Epidermal melanocyte (primary cell): ENCODE measurements around the gene CASP6.

Source experiments
- DNase-seq: peaks from one replicate; pipeline ENCODE4 v3.0.0; 2011; ENCODE audit warnings: low spot score; ENCODE audit not compliant: insufficient read length

CASP6 gene

DNA sequence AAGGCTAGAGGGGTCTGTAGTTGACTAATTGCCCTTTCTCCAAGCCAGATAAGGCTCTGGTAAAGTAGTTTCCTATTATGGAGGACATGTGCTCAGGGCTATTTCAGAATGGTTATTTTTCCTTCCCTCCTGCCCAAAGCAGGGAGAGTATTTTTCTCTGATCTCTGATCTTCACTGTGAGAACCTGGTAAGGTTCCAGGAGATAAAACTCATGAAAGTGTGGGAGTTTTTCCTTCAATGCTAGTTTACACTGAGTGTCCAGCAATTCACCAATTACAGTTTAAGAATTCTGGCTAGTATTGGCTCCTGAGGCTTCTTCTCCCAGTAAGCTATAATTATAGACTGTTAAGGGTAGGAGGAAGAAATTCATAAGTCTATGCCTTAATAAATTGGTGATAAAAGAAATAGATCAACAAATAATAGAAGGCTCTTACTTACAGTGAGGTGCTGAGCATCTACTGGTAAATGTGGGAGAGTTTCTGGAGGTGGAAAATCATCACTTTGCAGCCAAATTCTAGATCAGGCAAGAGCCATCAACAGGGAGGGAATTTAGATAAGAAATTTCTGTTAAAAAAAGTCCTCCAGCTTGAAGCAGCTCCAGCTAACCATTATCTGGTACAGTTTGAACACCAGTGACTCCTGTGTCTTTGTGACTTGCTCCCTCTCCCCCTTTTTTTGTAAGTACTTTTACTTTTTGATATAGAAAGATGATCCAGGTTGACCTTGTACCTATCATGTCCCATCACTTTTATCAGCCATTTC is 30.9 kb downstream of the CASP6 start:
- DNase-seq, result no peak

DNA sequence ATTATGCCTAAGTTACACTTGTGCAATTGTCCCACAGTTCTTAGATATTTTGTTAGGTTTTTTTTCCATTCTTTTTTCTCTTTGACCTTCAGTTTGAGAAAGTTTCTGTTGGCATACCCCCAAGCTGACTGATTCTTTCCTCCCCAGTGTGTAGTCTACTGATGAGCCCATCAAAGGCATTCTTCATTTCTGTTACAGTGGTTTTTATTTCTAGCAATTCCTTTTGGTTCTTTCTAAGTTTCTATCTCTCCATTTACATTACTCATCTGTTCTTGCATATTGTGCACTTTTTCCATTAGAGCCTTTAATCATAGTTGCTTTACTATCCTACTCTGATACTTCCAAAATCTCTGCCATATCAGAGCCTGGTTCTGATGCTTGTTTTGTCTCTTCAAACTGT is 31.9 kb downstream of the CASP6 start:
- DNase-seq, result no peak

DNA sequence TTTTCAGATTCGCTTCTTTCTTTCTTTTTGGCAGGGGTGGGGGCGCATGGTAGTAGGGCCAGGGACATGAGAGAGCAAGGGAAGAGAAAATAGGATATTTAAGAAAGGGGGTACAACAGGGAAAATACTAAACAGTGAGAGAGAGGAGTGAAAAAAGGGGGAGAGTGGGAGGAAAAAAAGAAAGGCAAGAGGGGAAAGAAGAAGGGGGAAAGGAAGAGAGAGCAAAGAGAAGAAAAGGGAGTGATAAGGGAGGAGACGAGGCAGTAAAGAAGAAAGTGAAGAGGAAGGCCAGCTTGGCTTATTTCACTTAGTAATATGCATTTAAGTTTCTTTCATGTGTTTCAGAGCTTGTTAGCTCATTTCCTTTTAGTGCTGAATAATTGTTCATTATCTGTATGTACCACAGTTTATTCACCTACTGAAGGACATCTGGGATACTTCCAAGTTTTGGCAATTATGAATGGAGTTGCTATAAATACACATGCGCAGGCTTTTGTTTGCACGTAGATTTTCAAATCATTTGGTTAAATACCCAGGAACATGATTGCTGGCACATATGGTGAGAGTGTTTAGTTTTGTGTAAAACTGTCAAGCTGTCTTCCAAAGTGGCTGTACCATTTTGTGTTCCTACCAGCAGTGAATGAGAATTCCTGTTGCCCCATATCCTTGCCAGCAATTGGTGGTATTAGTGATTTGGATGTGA is 37.3 kb downstream of the CASP6 start:
- DNase-seq, result no peak

DNA sequence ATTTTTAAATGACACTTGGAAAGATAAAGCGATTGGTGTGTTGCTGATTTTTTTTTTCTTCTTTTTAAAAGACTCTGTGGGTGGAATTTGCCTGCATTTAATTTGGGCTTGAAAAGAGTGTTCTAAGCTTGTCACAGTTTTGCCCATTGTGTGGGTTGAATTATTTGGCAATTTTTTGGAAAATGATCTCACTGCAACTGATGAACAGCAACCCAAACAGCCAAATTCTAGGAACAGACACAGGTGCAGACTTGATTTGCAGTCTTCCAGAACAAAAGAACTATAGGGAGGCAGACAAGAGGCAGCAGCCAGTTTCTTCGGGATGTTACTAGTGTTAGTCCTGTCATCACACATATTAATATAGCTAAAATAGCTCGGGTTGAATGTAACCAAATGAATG is 40.5 kb downstream of the CASP6 start:
- DNase-seq, result no peak

DNA sequence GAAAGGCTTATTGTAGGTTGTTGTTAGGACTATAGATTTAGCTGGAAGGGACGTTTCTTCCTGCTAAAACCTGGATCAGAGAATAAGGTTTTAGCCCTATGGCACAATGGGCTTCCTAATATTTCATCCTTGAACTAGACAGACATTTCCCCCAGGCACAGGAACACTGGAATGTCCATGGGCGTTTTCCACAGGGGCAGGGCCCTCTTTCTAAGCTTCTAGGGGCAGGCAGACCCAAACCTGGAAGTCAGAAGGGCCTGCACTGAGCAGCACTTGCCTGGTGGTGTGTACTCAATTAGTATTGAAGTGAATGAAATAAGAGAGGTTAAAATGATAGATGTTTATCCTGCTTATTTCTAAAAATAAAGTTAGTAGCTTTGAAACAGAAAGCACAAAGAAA is 41.1 kb downstream of the CASP6 start:
- no peak for DNase-seq

DNA sequence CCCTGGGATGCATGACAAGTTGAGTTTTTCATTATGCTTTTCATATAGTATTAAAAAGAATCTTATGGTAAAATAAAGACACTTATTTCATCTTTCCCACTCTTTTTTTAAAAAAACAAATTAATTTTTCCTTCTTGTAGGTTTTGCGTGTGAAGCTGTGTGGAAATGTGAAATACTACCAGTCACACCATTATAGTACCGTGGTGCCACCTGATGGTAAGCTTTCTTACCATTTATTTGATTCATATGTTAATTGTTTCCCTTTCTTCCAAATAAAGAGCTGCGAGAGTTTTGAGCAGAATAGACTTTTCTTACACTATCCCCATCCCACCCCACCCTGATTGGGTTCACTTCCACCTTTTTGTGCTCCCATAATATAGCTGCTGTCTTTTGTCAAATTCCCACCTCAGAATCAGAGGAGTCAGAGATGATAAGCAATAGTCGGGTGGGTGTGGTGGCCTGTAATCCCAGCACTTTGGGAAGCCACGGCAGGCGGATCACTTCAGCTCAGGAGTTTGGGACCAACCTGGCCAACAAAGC is 44.3 kb downstream of the CASP6 start:
- DNase-seq, result no peak

DNA sequence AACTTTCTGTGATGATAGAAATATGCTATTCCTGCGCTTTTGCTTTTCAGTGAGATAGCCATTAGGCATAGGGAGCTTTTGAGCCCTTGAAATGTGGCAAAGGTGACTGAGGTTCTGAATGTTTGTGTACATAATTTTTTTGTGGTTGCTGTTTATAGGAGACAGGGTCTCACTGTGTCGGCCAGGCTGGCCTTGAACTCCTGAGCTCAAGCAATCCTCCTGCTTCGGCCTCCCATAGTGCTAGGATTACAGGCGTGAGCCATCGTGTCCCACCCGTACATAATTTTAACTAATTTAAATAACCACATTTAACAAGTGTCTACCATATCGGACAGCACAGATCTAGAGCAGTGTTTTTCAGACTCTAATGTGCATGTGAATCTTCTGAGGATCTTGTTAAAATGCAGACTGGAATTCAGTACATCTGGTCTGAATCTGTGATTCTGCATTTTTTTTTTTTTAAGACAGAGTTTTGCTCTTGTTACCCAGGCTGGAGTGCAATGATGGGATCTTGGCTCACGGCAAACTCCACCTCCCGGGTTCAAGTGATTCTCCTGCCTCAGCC is 45.3 kb downstream of the CASP6 start:
- DNase-seq, result no peak

DNA sequence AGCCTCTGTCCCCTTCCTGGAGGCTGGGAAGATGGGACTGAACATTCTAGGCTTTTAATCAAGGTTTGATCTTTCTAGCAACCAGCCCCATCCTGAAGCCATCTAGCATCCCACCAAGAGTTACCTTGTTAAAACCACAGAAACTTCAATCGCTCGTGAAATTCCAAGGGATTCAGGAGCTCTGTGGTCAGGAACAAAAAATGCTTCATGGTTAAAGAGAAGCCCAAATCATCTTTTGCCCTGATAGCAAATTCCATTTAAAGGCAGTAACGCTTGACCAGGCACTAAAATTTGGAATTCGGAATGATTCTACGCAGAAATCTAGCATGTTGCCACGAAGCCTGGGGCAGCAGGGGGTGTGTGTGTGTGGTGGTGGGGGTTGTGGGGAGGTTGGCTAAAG is 47.8 kb downstream of the CASP6 start:
- DNase-seq, result no peak

DNA sequence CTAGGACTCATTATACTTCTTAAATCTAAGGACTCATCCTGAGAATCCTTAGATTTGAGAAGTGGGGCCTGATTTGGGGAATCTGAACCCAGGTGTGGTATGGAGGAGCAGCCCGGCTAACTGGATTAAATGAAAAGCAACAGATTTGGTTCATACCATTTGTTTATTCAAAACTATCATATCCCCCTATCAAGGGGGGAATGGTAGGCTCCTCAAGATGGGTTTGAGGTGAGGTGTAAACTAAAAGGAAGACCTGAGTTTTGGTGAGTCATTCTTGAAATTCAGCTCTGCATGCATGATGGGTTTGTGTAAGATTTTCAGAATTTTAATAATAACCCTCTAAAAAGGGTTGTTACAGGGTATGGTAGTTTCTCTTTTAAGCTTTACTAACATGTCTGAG is 53.4 kb downstream of the CASP6 start:
- DNase-seq, result no peak

DNA sequence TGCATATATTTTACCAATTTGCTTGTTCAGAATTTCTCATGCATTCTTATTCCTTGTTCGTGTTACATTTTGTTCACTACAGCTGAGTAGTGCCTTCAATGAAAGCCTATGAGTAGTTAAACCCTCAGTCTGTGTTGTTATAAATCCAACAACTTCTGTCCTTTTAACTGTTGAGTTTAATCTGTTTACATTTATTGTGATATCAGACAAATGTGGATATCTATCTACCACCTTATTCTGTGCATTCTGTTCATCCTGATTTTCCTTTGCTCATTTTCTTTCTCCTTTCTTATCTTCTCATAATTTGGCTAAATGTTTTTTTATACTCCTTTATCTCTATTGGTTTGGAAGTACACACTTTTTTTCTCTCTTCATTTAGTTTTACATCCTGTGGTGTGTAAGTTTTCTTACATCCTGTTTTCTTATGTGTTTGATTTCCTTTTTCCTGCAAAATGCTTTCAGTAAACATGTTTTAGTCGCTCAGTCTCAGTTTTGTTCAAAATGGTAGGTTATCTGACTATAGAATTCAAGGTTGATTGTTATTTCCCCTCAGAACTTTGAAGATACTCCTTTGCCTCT is 54.2 kb downstream of the CASP6 start:
- DNase-seq, result no peak

DNA sequence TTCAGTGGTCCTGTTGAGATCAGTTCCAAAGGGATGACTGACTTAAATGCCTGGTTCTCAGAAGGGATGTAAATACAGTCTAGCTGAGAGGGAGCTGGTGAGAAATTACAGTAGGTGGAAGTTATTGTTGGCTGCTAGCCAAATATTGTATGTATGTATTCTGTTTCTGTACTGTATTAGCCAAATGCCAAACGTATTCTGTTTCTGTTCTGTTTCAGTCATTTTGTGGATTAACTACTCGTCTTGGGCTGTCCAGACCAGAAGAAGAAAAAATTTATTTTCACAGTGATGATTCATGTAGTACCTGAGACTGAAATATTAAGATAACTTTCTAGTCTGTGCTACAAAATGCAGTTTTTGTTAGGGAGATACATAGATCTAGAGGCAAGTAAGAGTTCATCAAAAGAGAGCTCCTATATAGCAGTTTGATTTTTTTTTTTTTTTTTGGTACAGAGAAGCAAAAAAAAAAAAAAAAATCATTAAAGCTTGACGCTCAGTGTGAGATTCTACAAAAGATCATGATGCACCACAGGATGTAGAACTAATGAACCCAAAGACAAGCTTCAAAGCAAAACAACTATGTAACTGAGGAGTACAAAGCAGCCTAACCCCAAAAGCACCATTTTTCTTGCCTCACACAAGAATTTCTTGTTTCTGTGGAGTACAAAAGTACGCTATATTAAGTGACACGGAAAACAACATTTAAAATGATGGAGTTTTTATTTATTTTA is 54.8 kb downstream of the CASP6 start:
- no peak for DNase-seq

DNA sequence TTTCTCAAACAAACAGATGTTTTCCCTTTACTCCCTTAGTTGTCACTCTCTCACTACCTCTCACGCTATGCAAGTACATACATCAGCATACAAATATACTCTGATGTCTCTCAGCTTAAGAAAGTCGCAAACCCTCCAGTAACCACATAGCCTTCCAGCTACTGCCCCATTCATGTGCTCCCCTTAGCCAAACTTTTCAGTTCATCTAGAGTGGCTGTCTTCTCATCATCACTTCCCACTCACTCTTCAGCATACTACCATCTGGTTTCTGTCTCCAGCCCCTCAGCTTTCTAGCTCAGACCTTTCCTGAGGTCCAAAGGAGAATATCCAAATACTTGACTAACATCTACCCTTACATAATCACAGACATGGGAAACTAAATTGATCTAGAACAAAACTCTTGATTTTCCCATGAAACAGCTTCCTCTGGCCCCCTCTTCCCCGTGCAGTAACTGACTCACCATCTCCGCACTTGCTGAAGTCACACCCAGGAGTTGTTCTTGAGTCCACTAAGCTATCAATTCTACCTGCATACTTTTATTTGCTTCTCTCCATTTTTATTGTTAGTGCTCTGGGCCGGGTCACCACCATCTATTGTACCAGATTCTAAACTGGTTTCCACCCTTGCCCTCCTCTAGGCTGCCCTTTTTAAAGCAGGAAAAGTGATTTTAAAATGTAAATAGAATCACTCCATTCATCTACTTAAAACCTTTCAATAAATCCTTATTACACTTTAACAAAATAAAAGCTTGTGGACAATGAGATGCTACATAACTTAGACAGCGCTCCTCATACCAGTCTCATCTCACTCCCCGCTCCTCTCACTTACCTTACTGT is 57.2 kb downstream of the CASP6 start:
- DNase-seq, result no peak

DNA sequence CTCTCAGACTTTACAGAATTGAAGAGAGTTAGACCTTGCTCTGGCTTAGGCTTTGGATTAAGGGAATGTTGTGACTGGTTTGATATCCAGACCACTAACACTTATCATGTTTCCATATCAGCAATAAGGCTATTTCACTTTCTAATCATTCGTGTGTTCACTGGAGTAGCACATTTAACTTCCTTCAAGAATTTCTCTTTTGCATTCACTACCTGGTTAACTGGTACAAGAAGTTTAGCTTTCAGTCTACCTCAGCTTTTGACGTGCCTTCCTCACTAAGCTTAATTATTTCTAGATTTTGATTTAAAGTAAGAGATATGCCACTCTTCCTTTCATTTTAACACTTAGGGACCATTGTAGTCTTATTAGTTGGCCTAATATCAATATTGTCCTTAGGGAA is 62.6 kb downstream of the CASP6 start:
- DNase-seq, result no peak
